BLaER1 (cell line): ENCODE results near the gene SYNE2.

Experiments
- H3K27ac ChIP-seq: shearing (Covaris generic); formaldehyde crosslinking; 2 replicates; pipeline ENCODE4 v1.8.1; 2022
- H3K27me3 ChIP-seq: shearing (Covaris generic); formaldehyde crosslinking; 2 replicates; pipeline ENCODE4 v1.8.1; 2022
- H3K36me3 ChIP-seq: shearing (Covaris generic); formaldehyde crosslinking; 2 replicates; pipeline ENCODE4 v1.8.1; 2022
- H3K4me1 ChIP-seq: shearing (Covaris generic); formaldehyde crosslinking; 2 replicates; pipeline ENCODE4 v1.8.1; 2022
- H3K4me2 ChIP-seq: shearing (Covaris generic); formaldehyde crosslinking; 2 replicates; pipeline ENCODE4 v1.8.1; 2022
- H3K4me3 ChIP-seq: shearing (Covaris generic); formaldehyde crosslinking; 2 replicates; pipeline ENCODE4 v1.8.1; 2022
- H3K9ac ChIP-seq: shearing (Covaris generic); formaldehyde crosslinking; 2 replicates; pipeline ENCODE4 v1.8.1; 2022
- H3K9me3 ChIP-seq: shearing (Covaris generic); formaldehyde crosslinking; 2 replicates; pipeline ENCODE4 v1.8.1; 2022
- H4K20me1 ChIP-seq: shearing (Covaris generic); formaldehyde crosslinking; 2 replicates; pipeline ENCODE4 v1.8.1; 2022
- Cebpa-rat ChIP-seq: shearing (Covaris generic); IDR thresholded peaks from 2 replicates; pipeline ENCODE4 v1.8.1; 2022

The SYNE2 gene

DNA sequence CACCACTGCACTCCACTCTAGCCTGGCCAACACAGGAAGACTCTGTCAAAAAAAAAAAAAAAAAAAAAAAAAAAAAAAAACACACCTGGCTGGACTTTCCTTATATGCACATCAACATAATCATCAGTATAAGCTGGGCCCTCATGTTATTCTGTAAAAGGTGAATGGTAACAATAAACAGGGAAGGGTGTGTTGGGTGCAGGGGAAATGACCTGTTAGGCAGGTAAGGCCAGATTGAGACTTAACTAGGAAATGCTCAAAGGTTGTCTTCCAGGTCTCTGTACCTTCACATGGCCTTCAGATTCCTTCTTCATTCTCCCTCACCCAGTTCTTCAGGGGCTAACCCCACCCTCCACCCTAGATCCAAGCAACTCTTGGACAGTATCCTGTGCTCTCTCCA lies 393.9 kb downstream of the SYNE2 start:
- Histone ChIP-seq H3K4me2 (no peak overlapping the region), H4K20me1 (no peaks in the 10 kb centered on the region), H3K27me3 (no peaks in the 10 kb centered on the region), H3K9ac (no peak overlapping the region), H3K27ac (no peak overlapping the region), H3K4me3 (no peak overlapping the region), H3K4me1 (no peaks in the 10 kb centered on the region), H3K9me3 (peaks cover 5% of the 10 kb centered on the region; the same call in 1 of the 2 replicates), H3K36me3 (no peaks in the 10 kb centered on the region)
- TF ChIP-seq Cebpa-rat = no peak

DNA sequence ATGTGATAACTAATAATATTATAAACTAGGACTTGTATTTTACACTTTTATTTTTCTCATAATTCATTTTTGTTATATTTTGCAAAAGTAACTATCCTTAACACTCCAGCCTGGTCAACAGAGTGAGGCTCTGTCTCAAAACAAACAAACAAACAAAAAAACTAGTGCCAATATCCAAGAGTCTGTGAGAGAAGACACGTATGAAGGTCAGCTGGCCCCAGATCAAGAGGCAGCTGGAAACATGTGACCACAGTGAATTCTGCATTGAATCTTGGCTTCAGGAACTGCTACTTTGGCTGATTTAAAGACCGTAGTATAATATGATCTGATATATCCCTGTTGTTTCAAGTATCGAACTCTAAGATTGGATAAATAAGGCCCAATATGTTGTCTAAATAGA lies 394.4 kb downstream of the SYNE2 start:
- no peaks in the 10 kb centered on the region for H3K4me1 ChIP-seq
- H4K20me1 ChIP-seq = no peaks in the 10 kb centered on the region
- peaks cover 5% of the 10 kb centered on the region; the same call in 1 of the 2 replicates for H3K9me3 ChIP-seq
- H3K36me3 ChIP-seq = no peaks in the 10 kb centered on the region
- no peak overlapping the region for H3K27ac ChIP-seq
- no peak for TF ChIP-seq Cebpa-rat
- no peaks in the 10 kb centered on the region for H3K27me3 ChIP-seq
- H3K9ac ChIP-seq = no peak overlapping the region
- no peak overlapping the region for H3K4me3 ChIP-seq
- no peak overlapping the region for H3K4me2 ChIP-seq

DNA sequence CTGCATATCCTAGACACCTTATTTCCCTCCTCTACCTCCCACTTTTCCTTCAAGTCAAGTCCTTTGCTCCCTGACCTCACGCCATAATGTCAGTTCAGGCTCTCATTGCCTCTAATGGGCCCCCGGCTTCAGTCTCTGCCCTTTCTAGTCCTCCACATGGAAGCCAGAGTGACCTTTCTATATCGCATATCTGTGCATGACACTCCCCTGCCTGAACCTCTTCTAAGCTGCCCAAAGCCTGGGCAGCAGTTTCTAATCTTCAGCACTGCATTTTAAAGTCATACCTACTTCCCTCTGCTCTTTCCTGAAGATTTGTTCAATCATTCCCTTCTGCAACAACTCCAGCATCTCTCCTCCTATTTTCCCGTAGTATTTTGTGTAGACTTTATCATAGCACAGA lies 395.9 kb downstream of the SYNE2 start:
- Histone ChIP-seq H3K4me3 (no peak overlapping the region), H3K4me1 (no peaks in the 10 kb centered on the region), H3K4me2 (no peak overlapping the region), H3K9me3 (no peaks in the 10 kb centered on the region), H4K20me1 (no peaks in the 10 kb centered on the region), H3K27me3 (no peaks in the 10 kb centered on the region), H3K27ac (no peak overlapping the region), H3K36me3 (no peaks in the 10 kb centered on the region), H3K9ac (no peak overlapping the region)
- no peak for TF ChIP-seq Cebpa-rat

DNA sequence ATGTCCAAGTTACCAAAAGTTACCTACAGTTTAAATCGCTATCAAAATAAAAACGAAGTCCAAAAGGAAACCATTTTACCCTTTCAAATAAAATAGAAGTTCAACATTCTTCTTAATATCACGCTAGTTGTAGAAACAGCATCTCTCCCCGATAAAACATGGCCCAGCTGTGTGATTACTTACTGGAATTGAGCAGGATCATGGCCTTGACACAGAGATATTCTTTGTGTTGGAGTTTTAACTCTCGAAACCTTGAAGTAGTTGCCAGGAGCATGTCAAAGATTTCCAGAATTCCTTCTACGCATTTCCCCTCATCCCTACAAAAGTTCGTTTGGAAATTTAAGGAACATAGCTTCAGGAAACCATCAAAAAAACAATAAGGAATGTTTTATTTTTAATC lies 396.6 kb downstream of the SYNE2 start:
- H3K4me2 ChIP-seq = no peak overlapping the region
- H3K27me3 ChIP-seq = no peaks in the 10 kb centered on the region
- H3K4me3 ChIP-seq = no peak overlapping the region
- no peaks in the 10 kb centered on the region for H3K4me1 ChIP-seq
- H3K9me3 ChIP-seq = no peaks in the 10 kb centered on the region
- no peak overlapping the region for H3K27ac ChIP-seq
- H4K20me1 ChIP-seq = no peaks in the 10 kb centered on the region
- no peak for TF ChIP-seq Cebpa-rat
- H3K36me3 ChIP-seq = no peaks in the 10 kb centered on the region
- no peak overlapping the region for H3K9ac ChIP-seq

DNA sequence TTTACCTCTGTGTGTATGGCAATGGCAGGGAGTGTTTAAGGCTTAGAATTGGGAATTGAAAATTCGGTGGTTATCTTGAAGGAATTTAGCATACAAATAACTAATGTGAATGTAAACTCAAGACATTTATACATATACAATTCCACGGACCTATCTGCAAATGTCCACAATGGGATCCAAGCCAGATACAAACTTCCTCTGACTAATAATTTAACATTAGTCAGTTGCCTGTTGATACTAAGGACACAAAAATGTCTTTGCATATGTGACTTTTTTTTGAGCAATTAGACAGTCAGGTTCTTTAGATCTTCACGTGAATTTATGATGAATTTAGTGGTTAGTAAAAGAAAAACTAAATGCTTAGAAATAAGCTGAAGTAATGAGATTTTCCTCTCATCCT lies 400.9 kb downstream of the SYNE2 start:
- H3K4me1 ChIP-seq = no peaks in the 10 kb centered on the region
- H3K36me3 ChIP-seq = no peaks in the 10 kb centered on the region
- H3K9ac ChIP-seq = no peak overlapping the region
- H3K4me3 ChIP-seq = no peak overlapping the region
- no peak overlapping the region for H3K4me2 ChIP-seq
- H3K9me3 ChIP-seq = no peaks in the 10 kb centered on the region
- no peaks in the 10 kb centered on the region for H3K27me3 ChIP-seq
- no peaks in the 10 kb centered on the region for H4K20me1 ChIP-seq
- no peak overlapping the region for H3K27ac ChIP-seq
- TF ChIP-seq Cebpa-rat = no peak

DNA sequence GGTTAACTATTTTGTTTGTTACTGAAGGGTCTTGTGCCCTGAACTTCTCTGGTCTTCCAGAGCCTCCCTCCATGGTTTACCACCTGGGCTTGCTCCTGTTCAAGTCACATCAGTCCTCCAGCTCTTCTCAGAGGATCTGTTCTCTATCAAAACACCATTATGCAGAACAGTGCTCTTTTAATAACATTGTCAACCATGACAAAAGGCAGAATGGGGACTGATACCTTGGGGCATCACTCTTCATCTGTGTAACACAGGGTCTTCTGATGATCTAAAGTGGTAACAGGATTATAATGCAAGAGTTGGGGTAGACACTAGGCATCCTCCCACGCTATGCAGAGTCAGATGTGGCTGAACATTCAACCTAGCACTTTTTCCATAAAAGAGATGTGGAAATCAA lies 403.0 kb downstream of the SYNE2 start:
- no peaks in the 10 kb centered on the region for H3K4me1 ChIP-seq
- no peak overlapping the region for H3K4me2 ChIP-seq
- no peak overlapping the region for H3K9ac ChIP-seq
- H3K9me3 ChIP-seq = no peaks in the 10 kb centered on the region
- no peak for TF ChIP-seq Cebpa-rat
- H4K20me1 ChIP-seq = no peaks in the 10 kb centered on the region
- no peaks in the 10 kb centered on the region for H3K36me3 ChIP-seq
- no peak overlapping the region for H3K27ac ChIP-seq
- no peaks in the 10 kb centered on the region for H3K27me3 ChIP-seq
- H3K4me3 ChIP-seq = no peak overlapping the region

DNA sequence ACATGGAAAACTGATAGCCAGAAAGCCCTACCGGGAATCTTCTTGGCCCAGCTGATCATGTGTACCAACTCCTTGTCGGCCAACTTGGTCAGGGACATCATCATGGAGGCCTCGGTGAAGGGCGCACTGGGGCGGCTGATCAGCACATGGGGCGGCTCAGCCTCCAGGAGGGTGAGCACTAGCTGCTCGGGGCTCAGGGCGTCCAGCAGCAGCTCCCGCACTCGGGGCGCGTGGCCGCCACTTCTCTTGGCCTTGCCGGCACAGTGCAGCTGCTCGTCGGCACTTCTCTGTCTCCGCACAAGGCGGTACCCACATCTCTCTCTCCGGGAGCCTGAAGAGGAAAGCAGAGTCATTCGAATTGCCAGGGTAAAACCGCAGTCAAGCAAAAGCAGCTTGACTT lies 407.6 kb downstream of the SYNE2 start:
- Histone ChIP-seq H3K9me3 (no peaks in the 10 kb centered on the region), H3K27ac (no peak overlapping the region), H3K9ac (no peak overlapping the region), H3K36me3 (no peaks in the 10 kb centered on the region), H3K4me2 (no peak overlapping the region), H3K4me1 (no peaks in the 10 kb centered on the region), H4K20me1 (no peaks in the 10 kb centered on the region), H3K27me3 (no peaks in the 10 kb centered on the region), H3K4me3 (no peak overlapping the region)
- TF ChIP-seq Cebpa-rat = no peak

DNA sequence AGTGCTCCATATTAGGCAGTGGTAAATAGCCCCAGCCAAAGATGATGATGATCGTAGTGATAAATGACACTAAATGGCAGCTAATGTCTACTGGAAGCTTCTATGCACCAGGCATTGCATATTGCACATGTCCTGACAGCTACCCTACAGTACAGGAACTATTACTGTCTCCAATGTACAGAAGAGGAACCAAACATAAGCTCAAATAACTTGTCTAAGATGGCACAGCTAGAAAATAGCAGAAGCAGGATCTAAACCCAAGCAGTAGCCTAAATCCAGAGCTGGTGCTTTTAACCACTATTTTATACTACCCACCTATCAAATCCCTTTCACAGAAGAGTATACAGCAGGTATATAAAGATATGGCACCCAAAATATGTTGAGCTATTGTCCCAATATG lies 412.4 kb downstream of the SYNE2 start:
- no peak overlapping the region for H3K4me3 ChIP-seq
- no peaks in the 10 kb centered on the region for H3K27me3 ChIP-seq
- no peaks in the 10 kb centered on the region for H3K4me1 ChIP-seq
- no peak overlapping the region for H3K4me2 ChIP-seq
- no peaks in the 10 kb centered on the region for H3K9me3 ChIP-seq
- H3K27ac ChIP-seq = no peak overlapping the region
- no peak overlapping the region for H3K9ac ChIP-seq
- no peaks in the 10 kb centered on the region for H4K20me1 ChIP-seq
- TF ChIP-seq Cebpa-rat = no peak
- no peaks in the 10 kb centered on the region for H3K36me3 ChIP-seq

DNA sequence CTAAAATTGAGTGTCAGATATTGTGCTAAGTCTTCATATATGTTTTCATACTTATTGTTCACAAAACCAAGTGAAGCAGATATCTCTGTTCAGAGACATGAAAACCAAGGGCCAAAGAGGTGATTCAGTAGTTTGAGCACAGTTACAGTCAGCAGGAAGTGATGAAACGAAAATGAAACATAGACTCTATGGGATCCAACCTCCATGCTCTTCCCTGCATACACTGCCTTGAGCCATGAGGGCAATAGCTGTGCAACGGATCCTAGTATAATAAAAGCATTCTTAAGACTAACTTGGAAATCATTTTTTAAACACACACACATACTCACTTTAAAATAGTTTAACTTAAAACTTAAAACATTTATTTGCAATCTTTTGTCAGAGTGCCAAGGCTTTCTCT lies 413.4 kb downstream of the SYNE2 start:
- H3K4me2 ChIP-seq = no peak overlapping the region
- H3K9me3 ChIP-seq = no peaks in the 10 kb centered on the region
- H3K27ac ChIP-seq = no peak overlapping the region
- no peaks in the 10 kb centered on the region for H3K4me1 ChIP-seq
- no peak overlapping the region for H3K4me3 ChIP-seq
- H3K36me3 ChIP-seq = no peaks in the 10 kb centered on the region
- H3K9ac ChIP-seq = no peak overlapping the region
- no peak for TF ChIP-seq Cebpa-rat
- H4K20me1 ChIP-seq = no peaks in the 10 kb centered on the region
- H3K27me3 ChIP-seq = no peaks in the 10 kb centered on the region

DNA sequence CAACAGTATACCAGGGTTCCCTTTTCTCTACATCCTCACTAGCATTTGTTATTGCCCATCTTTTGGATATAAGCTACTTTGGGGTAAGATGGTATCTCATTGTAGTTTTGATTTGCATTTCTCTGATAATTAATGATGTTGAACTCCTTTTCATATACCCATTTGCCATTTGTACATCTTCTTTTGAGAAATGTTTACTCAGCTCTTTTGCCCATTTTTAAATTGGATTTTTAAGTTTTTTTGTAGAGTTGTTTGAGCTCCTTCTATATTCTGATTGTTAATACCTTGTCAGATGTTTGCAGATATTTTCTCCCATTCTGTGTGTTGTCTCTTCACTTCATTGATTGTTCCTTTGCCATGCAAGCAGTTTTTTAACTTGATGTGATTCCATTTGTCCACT lies 419.2 kb downstream of the SYNE2 start:
- H3K9me3 ChIP-seq = 0 out of 2 replicates have a peak, but pooled peaks cover 4% of the 10 kb centered on the region
- TF ChIP-seq Cebpa-rat = no peak
- H3K27me3 ChIP-seq = no peaks in the 10 kb centered on the region
- no peaks in the 10 kb centered on the region for H4K20me1 ChIP-seq
- H3K36me3 ChIP-seq = no peaks in the 10 kb centered on the region
- H3K9ac ChIP-seq = no peak overlapping the region
- H3K4me3 ChIP-seq = no peak overlapping the region
- no peaks in the 10 kb centered on the region for H3K4me1 ChIP-seq
- no peak overlapping the region for H3K4me2 ChIP-seq
- no peak overlapping the region for H3K27ac ChIP-seq
